ENCODE data around the gene ABHD12.

DNA sequence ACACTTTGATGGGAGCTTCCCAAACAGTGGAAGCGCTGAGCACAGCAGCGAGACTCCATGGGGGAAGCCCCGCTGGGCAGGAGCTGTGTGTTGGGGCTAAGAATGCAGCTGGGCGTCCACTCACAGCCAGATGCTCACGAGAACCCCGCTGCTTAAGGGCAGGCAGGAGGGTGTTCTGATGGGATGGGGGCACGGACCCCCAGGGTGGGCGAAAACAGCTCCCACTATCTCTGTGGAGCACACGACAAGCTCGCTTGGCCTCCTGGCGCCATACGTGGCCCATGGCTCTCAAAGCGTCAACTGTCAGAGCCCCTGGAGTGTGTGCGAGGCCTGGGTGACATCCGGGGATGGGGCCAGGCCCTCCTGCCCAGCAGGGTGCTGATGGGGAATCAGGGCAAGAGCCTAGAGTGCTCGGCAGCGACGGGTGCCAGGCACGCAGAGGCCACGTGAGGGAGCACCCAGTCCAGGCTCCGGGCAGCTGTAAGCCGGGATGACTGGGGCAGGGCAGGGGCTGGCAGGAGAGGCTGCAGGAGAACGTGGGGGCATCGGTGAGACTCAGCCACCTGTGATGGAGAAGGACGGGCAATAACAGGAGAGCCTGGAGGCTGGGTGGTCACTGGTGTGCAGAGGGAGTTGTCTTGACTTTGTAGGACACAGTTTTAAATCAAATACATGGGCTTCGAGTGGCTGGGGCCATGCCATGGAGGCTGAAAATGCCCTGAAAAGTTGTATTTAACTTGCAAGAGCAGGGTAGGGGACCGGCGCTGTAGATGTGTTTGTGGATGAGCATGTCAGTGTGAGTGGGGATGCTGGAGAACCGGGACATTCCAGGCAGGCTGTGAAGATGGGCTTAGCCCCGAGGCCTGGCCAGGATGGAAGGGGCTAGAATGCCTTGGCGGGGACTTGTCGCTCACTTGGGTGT is 115.5 kb downstream of the ABHD12 start:
- TF ChIP-seq CTCF (IDR thresholded peaks at IDR 0.05): no peak
- no peak for TF ChIP-seq POLR2A (IDR thresholded peaks at IDR 0.05)

All from uterus (tissue), 2 donors.